ENCODE results near the gene NAV2. TPM values are rescaled to one million over a fixed set of nuclear protein-coding genes. Genes with fewer than 3 reads are reported as not detected.

Gene NAV2
- total RNA-seq, 2 donors from 2014 or later, result 26.4 to 35.5 TPM

DNA sequence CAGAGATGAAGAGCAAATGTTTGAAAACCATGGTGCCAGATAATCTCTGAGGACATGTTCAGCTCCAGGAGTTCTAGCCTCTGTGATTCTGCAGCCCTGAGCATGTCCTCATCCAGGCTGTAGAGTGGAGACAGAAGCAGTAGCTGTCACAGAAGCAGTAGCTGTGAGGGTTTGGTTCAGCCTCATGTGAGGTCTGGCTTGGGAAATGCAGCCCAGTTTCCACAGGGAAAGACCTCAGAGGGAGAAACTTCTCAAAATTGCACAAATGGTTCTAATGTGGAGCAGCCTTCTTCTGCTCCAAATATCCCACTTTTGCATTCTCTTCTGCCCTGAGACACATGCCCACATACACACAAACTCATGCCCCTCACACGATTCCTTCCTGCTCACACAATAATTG is 399.2 kb downstream of the NAV2 start:
- ATAC-seq, result no peak
- Histone ChIP-seq H3K36me3 (replicated peaks in 1 of 2; ENCODE audit: insufficient read depth in 1 of 2, low read depth in 2 of 2) (peaks cover 0 to 8% of the 10 kb centered on the region in 2 donors), H3K27ac (peak overlapping the region; percentile 75 to 80 (median 78)), H3K4me3 (no peak overlapping the region), H3K9me3 (no peaks in the 10 kb centered on the region), H3K27me3 (no peaks in the 10 kb centered on the region), H3K4me1 (peaks cover 20% of the 10 kb centered on the region)
- intact Hi-C loops (cut with DNase I), result no loop called here
- DNase-seq, result no peak
- TF ChIP-seq, protein P1, sequence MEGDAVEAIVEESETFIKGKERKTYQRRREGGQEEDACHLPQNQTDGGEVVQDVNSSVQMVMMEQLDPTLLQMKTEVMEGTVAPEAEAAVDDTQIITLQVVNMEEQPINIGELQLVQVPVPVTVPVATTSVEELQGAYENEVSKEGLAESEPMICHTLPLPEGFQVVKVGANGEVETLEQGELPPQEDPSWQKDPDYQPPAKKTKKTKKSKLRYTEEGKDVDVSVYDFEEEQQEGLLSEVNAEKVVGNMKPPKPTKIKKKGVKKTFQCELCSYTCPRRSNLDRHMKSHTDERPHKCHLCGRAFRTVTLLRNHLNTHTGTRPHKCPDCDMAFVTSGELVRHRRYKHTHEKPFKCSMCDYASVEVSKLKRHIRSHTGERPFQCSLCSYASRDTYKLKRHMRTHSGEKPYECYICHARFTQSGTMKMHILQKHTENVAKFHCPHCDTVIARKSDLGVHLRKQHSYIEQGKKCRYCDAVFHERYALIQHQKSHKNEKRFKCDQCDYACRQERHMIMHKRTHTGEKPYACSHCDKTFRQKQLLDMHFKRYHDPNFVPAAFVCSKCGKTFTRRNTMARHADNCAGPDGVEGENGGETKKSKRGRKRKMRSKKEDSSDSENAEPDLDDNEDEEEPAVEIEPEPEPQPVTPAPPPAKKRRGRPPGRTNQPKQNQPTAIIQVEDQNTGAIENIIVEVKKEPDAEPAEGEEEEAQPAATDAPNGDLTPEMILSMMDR (IDR thresholded peaks at IDR 0.05), result no peak
- no peak for TF ChIP-seq POLR2A (IDR thresholded peaks at IDR 0.05)
- WGBS, 2 donors, result 74 to 76% methylated on average over 1 of the region's 1 CpG

DNA sequence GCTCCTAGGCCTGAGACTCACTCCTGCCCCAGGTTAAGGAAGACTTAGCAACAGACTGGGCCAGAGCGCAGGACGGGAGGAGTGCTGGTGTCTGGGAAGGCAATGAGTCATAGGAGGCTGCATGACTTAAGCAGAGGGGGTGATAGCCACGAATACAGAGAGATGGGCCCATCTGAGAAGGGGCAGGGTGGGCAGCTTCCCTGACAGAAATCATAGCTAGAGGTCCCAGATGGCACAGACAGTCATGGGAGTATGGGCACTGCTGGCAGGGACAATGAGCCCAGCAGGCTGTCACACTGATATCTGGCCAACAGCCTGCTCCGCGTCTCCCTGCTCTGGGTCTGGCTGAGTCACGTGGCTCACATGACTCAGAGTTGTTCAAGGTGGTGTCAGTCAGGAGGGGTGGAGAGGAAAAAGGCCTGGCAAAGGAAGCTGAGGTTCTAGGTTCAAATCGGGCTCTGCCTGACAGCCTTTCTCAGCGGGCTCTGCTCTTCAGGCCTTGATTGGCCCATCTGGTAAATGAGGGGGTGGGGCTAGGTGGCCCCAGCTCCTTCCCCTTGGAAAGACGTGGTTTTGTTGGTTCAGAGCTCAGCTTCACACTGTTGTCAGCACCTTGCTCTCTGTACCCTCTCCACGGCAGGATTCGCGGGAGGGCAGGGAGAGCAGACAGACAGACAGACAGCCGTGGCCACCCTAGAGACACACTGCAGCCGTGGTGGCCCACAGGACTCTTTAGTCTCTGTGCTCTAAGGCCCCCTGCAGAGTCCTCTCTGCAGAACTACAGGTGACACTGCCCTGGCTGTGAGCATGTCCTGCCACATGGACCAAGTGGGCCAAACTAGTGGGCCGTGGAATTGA is 399.9 kb downstream of the NAV2 start:
- DNase-seq (peak; percentile 73 to 90 (median 86)), ATAC-seq (peak; percentile 93)
- no peak overlapping the region for H3K4me3 ChIP-seq
- 46 to 51% methylated on average over 13 of the region's 15 CpGs for WGBS, 2 donors
- TF ChIP-seq, protein P1 (IDR thresholded peaks at IDR 0.05), result no peak
- TF ChIP-seq POLR2A (IDR thresholded peaks at IDR 0.05), result peak in 2 of 3 donors; percentile 6 to 29
- H3K36me3 ChIP-seq (replicated peaks in 1 of 2; ENCODE audit: insufficient read depth in 1 of 2, low read depth in 2 of 2), result peaks cover 0 to 11% of the 10 kb centered on the region in 2 donors
- intact Hi-C loops (cut with DNase I), result no loop called here
- peaks cover 20% of the 10 kb centered on the region for H3K4me1 ChIP-seq
- peak overlapping the region; percentile 75 to 80 (median 78) for H3K27ac ChIP-seq
- no peaks in the 10 kb centered on the region for H3K27me3 ChIP-seq
- H3K9me3 ChIP-seq, result no peaks in the 10 kb centered on the region

DNA sequence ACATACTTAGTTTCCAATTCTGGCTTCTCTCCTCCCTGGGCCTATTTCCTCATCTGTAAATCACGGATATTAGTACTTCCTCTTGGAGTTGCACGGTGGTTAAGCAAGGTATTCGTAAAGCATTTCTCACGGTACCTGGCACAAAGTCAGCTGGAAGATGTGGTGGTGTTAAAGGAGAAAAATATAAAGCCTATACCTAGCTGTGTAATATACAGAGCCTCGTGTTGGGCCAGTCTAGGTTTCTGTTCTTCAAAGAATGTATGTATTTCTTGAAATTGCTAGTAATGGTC is 400.5 kb downstream of the NAV2 start:
- no peak overlapping the region for H3K4me3 ChIP-seq
- intact Hi-C loops (cut with DNase I), result no loop called here
- WGBS, 2 donors, result 27 to 36% methylated on average over 5 of the region's 5 CpGs
- peaks cover 20% of the 10 kb centered on the region for H3K4me1 ChIP-seq
- peak overlapping the region; percentile 75 to 80 (median 78) for H3K27ac ChIP-seq
- ATAC-seq (no peak), DNase-seq (peak in 2 of 4 donors; percentile 31 to 36)
- H3K9me3 ChIP-seq, result no peaks in the 10 kb centered on the region
- peaks cover 0 to 7% of the 10 kb centered on the region in 2 donors for H3K36me3 ChIP-seq (replicated peaks in 1 of 2; ENCODE audit: insufficient read depth in 1 of 2, low read depth in 2 of 2)
- no peaks in the 10 kb centered on the region for H3K27me3 ChIP-seq
- TF ChIP-seq POLR2A (IDR thresholded peaks at IDR 0.05), result no peak
- TF ChIP-seq, protein P1 (IDR thresholded peaks at IDR 0.05), result no peak

DNA sequence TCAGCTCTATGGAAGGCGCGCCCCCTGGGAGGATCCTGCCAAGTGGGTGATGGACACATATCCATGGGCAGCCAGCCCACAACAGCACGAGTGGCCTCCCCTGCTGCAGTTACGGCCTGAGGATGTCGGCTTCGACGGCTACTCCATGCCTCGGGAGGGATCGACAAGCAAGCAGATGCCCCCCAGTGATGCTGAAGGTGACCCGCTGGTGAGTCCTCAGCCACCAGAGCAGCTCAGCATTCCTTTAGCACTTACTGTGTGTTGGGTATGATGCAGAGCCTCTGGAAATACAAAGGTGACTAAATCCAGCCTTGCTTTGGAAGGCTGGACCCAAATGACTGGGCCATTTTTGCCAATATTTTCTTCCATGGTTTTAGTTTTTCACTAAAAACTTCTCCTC is 402.0 kb downstream of the NAV2 start:
- DNase-seq (no peak), ATAC-seq (no peak)
- Histone ChIP-seq H3K4me1 (peaks cover 20% of the 10 kb centered on the region), H3K4me3 (no peak overlapping the region), H3K36me3 (replicated peaks in 1 of 2; ENCODE audit: insufficient read depth in 1 of 2, low read depth in 2 of 2) (peaks cover 6 to 8% of the 10 kb centered on the region in 2 donors), H3K9me3 (no peaks in the 10 kb centered on the region), H3K27me3 (no peaks in the 10 kb centered on the region), H3K27ac (no peak overlapping the region)
- 93 to 95% methylated on average over 3 to 4 of the region's 10 CpGs for WGBS, 2 donors
- TF ChIP-seq, protein P1 (IDR thresholded peaks at IDR 0.05), result no peak
- TF ChIP-seq POLR2A (IDR thresholded peaks at IDR 0.05), result no peak
- intact Hi-C loops (cut with DNase I), result no loop called here

DNA sequence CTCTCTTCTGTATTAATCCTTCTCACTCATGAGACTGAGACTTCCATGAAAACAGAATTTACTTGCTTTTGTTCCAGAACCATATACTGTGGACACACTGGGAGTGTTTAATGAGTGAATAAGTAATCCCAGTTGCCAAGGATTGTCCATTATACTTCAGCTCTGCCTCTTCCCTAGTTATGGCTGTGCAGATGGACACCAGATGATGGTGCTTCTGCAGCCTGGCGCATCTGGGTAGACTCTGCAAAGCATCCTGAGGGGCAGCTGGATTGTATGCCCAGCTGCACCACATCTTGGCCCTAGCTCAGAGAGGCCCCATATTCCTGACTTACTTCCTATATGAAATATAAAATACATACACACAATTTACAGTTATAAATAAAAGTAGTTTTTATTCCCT is 404.2 kb downstream of the NAV2 start:
- WGBS, 2 donors, result 0 to 45% methylated on average over 1 of the region's 1 CpG
- no peak for ATAC-seq
- Histone ChIP-seq H3K4me3 (no peak overlapping the region), H3K4me1 (peaks cover 15% of the 10 kb centered on the region), H3K36me3 (replicated peaks in 1 of 2; ENCODE audit: insufficient read depth in 1 of 2, low read depth in 2 of 2) (peaks cover 6 to 11% of the 10 kb centered on the region in 2 donors), H3K27me3 (no peaks in the 10 kb centered on the region), H3K9me3 (no peaks in the 10 kb centered on the region), H3K27ac (no peak overlapping the region)
- no peak for TF ChIP-seq POLR2A (IDR thresholded peaks at IDR 0.05)
- TF ChIP-seq, protein P1 (IDR thresholded peaks at IDR 0.05), result no peak
- DNase-seq, result no peak
- intact Hi-C loops (cut with DNase I), result no loop called here

Data from body of pancreas (tissue), 4 donors.